Stimulated activated effector memory CD8-positive, alpha-beta T cell treated with anti-CD3 and anti-CD28 coated beads, Interleukin-12 subunit alpha, Interleukin-12 subunit beta, amount 100 ng/mL, for 72 hours (primary cell): ENCODE results near the gene RASD1.
"Not testable (repeated sequence)": the region's sequence is repeated elsewhere in the genome, so short reads cannot be mapped to it uniquely, and the experiment has no call there.

Experiments used
- ATAC-seq: fragments of 150-1000 bp; cut with Tn5 transposase; 2 replicates; pipeline ENCODE4 v1.10.0; 2021
- DNase-seq, 2 donors: peaks; one replicate each; pipeline ENCODE4 v3.0.0; 2021 to 2022; ENCODE audit warnings: low spot score in 2 of 2
- H3K27ac Mint-ChIP-seq: one replicate; pipeline ENCODE4 v1.8.0; 2022; ENCODE audit warnings: mild to moderate bottlenecking, mixed read lengths
- H3K36me3 Mint-ChIP-seq: one replicate; pipeline ENCODE4 v1.8.0; 2022; ENCODE audit warnings: mild to moderate bottlenecking, mixed read lengths
- H3K4me1 Mint-ChIP-seq: one replicate; pipeline ENCODE4 v1.8.0; 2022; ENCODE audit warnings: mixed read lengths
- H3K4me3 Mint-ChIP-seq: one replicate; pipeline ENCODE4 v1.8.0; 2022; ENCODE audit warnings: mild to moderate bottlenecking, mixed read lengths
- H3K9me3 Mint-ChIP-seq: one replicate; pipeline ENCODE4 v1.8.0; 2022; ENCODE audit warnings: mixed read lengths

Gene RASD1

DNA sequence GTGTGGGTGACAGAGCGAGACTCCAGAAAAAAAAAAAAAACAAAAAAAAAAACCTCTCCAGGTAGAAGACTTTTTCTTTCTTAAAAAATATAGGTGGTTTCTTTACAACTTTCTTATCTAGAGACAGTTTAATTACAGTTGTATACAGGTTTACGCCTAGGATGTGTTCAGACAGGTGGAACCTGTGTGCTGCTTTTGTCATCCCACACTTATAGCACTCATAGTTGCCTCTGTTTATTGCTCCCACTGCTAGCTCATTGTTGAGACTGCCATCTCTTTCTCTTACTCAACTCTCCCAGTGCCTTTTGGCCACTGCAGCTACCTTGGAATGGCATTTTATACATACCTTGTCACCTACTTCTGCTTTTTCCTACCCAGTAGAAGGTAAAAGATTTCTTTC lies 38.5 kb downstream of the RASD1 start:
- Mint-ChIP-seq H3K9me3 (peaks cover 6% of the 10 kb centered on the region), H3K4me1 (peaks cover 6% of the 10 kb centered on the region), H3K27ac (no peak overlapping the region), H3K36me3 (no peaks in the 10 kb centered on the region), H3K4me3 (no peak overlapping the region)
- ATAC-seq (no peak), DNase-seq (no peak)

- H3K4me1 Mint-ChIP-seq = peaks cover 6% of the 10 kb centered on the region
- H3K27ac Mint-ChIP-seq = no peak overlapping the region
- H3K4me3 Mint-ChIP-seq = no peak overlapping the region
- DNase-seq (no peak), ATAC-seq (no peak)
- H3K9me3 Mint-ChIP-seq = peaks cover 6% of the 10 kb centered on the region
- H3K36me3 Mint-ChIP-seq = no peaks in the 10 kb centered on the region
Observed at GRCh38 chr17:17456251-17456650, 39.9 kb downstream of the RASD1 start.

- DNase-seq (no peak), ATAC-seq (no peak)
- Mint-ChIP-seq H3K27ac (no peak overlapping the region), H3K9me3 (peaks cover 3% of the 10 kb centered on the region), H3K4me1 (peaks cover 4% of the 10 kb centered on the region), H3K36me3 (no peaks in the 10 kb centered on the region), H3K4me3 (no peak overlapping the region)
Observed at GRCh38 chr17:17455173-17455572, 41.0 kb downstream of the RASD1 start.

- DNase-seq, H3K36me3 Mint-ChIP-seq, H3K9me3 Mint-ChIP-seq, H3K4me1 Mint-ChIP-seq, H3K4me3 Mint-ChIP-seq, H3K27ac Mint-ChIP-seq, ATAC-seq: not testable (repeated sequence)
Observed at GRCh38 chr17:17454700-17455099, 41.5 kb downstream of the RASD1 start.

DNA sequence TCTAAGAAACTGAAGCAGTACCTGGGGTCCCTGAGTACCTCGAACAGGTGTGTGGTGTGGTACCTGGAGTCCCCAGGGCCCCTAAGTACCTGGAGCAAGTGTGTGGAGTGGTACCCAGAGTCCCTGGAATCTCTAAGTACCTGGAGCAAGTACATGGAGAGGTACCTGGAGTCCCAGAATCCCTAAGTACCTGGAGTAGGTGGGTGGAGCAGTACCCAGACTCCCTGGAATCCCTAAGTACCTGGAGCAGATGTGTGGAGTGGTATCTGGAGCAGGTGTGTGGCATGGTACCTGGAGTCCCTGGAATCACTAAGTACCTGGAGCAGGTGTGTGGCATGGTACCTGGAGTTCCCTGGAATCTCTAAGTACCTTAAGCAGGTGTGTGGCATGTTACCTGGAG lies 41.9 kb downstream of the RASD1 start:
- Mint-ChIP-seq H3K4me1 (no peaks in the 10 kb centered on the region), H3K27ac (no peak overlapping the region), H3K9me3 (no peaks in the 10 kb centered on the region), H3K36me3 (no peaks in the 10 kb centered on the region), H3K4me3 (no peak overlapping the region)
- no peak for DNase-seq
- ATAC-seq = no peak

DNA sequence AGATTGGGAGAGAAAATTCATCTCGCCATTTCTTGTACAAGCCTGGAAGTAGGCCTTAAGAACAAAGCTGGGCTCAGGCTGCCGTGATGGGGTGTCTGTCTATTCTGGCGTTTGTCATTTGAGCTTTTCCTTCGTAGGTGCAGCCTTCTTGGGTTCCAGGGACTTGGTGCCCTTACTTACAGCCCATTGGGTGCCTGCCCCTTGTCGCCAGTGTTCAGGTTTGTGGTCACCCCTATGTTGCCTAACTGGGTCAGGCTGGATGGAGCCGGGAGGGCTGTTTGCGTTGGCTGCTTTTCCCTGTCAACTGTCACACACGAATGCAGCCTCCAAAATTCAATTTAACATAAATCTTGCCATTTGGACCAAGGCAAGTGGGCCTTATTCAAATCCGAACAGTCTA lies 43.1 kb downstream of the RASD1 start:
- no peaks in the 10 kb centered on the region for H3K36me3 Mint-ChIP-seq
- DNase-seq (no peak), ATAC-seq (no peak)
- no peak overlapping the region for H3K27ac Mint-ChIP-seq
- H3K4me3 Mint-ChIP-seq = no peak overlapping the region
- no peaks in the 10 kb centered on the region for H3K9me3 Mint-ChIP-seq
- H3K4me1 Mint-ChIP-seq = no peaks in the 10 kb centered on the region

DNA sequence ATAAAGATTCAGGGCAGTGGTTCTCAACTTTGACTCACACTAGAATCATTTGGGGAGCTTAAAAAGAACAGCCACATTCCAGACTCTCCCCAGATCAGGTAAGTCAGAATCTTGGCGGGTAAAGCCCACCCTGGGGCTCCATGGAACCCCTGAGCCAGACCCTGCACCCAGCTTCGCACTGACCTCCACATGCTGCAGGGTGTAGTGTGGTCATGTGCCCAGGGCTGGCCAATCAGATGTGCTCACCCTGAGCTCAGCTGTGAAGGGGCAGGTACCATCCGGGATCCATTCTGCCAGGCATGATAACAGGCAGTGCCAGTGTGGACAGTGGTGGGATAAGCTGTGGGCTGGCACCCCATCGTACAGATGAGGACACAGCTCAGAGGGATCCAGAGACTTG lies 47.5 kb downstream of the RASD1 start:
- Mint-ChIP-seq H3K9me3 (peaks cover 3% of the 10 kb centered on the region), H3K27ac (no peak overlapping the region), H3K36me3 (no peaks in the 10 kb centered on the region), H3K4me1 (no peaks in the 10 kb centered on the region), H3K4me3 (no peak overlapping the region)
- peak; percentile 31 for ATAC-seq
- DNase-seq = no peak

- Mint-ChIP-seq H3K4me1 (no peaks in the 10 kb centered on the region), H3K4me3 (no peak overlapping the region), H3K27ac (no peak overlapping the region), H3K36me3 (no peaks in the 10 kb centered on the region), H3K9me3 (peaks cover 3% of the 10 kb centered on the region)
- ATAC-seq (no peak), DNase-seq (no peak)
Observed at GRCh38 chr17:17448076-17448475, 48.1 kb downstream of the RASD1 start.

DNA sequence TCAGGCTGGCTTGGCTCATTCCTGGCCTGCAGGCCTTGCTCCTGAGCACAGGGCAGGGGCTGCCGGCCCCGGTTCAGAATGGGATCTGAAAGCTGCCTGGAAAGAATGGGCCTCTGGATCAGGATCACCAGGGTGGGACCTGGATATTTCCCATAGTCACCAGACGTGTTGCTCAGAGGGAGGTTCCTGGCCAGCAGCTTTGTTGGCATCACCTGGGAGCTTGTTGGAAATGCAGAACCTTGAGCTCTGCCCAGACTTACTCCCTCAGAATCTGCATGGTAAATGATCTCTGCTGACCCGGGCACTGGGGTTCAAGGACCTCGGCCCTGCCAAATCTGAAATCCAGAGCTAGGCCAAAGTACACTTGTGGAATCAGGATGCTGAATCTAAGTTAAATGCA lies 48.9 kb downstream of the RASD1 start:
- Mint-ChIP-seq H3K27ac (no peak overlapping the region), H3K36me3 (no peaks in the 10 kb centered on the region), H3K4me1 (no peaks in the 10 kb centered on the region), H3K9me3 (peaks cover 3% of the 10 kb centered on the region), H3K4me3 (no peak overlapping the region)
- no peak for ATAC-seq
- no peak for DNase-seq

DNA sequence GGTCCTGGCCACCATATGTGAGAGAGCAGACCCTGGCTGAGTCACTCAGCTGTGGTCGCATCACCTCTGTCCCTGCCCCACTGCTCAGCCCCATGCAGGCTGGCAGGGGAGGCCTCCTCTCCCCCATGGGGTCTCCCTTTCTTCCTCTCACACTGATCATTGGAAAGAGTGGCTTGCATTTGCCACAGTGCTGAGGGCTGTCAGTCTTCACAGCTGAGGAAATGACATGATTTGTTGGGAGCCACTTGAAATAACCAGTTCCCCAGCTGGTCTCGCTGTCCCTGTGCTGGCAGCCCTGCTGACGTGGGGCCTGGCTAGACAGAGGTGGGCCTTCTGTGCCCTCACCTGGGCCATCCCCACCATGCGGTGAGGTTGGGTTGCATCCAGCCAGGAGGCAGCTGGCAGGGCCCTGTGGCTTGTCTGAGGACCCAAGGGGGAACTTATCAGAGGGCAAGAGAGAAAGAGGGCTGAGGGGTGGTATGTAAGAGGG lies 49.5 kb downstream of the RASD1 start:
- no peak overlapping the region for H3K27ac Mint-ChIP-seq
- H3K4me1 Mint-ChIP-seq = no peaks in the 10 kb centered on the region
- H3K9me3 Mint-ChIP-seq = peaks cover 3% of the 10 kb centered on the region
- no peak for DNase-seq
- H3K36me3 Mint-ChIP-seq = no peaks in the 10 kb centered on the region
- no peak overlapping the region for H3K4me3 Mint-ChIP-seq
- ATAC-seq = no peak

- Mint-ChIP-seq H3K27ac (no peak overlapping the region), H3K36me3 (no peaks in the 10 kb centered on the region), H3K4me3 (no peak overlapping the region), H3K4me1 (no peaks in the 10 kb centered on the region), H3K9me3 (peaks cover 3% of the 10 kb centered on the region)
- DNase-seq = no peak
- ATAC-seq = no peak
Observed at GRCh38 chr17:17445925-17446665, 50.1 kb downstream of the RASD1 start.

GRCh38 chr17:17445296-17445924 lies 50.8 kb downstream of the RASD1 start:
- H3K4me1 Mint-ChIP-seq = no peaks in the 10 kb centered on the region
- peaks cover 3% of the 10 kb centered on the region for H3K9me3 Mint-ChIP-seq
- H3K27ac Mint-ChIP-seq = no peak overlapping the region
- H3K36me3 Mint-ChIP-seq = no peaks in the 10 kb centered on the region
- no peak for ATAC-seq
- H3K4me3 Mint-ChIP-seq = no peak overlapping the region
- DNase-seq = no peak
